HG02678 (cell line): ENCODE results near the gene JAK1.
A peak's percentile ranks its signal among the peaks of the same experiment; 100 is the strongest.
"Not testable (repeated sequence)": the region's sequence is repeated elsewhere in the genome, so short reads cannot be mapped to it uniquely, and the experiment has no call there.

ENCODE experiments used
- ATAC-seq: cut with Tn5 transposase; IDR thresholded peaks from one replicate; pipeline ENCODE4 v1.9.1; 2021; ENCODE audit warnings: mild to moderate bottlenecking, moderate library complexity; ENCODE audit not compliant: unreplicated experiment

Gene JAK1

GRCh38 chr1:64966158-64966971 lies at the start of gene JAK1:
TSS of gene JAK1 (minus strand) at chr1:64966549. CDS start at chr1:64886264, 80,285 bp downstream.
- ATAC-seq = peak; percentile 77

GRCh38 chr1:65014321-65014720 lies 48.0 kb upstream of the JAK1 start:
- ATAC-seq = no peak

- ATAC-seq = no peak
Observed at GRCh38 chr1:65011983-65012382, 45.6 kb upstream of the JAK1 start.

GRCh38 chr1:65009724-65010420 lies 43.5 kb upstream of the JAK1 start:
- ATAC-seq = no peak

- no peak for ATAC-seq
Observed at GRCh38 chr1:65009176-65009575, 42.8 kb upstream of the JAK1 start.

GRCh38 chr1:65006806-65007205 lies 40.5 kb upstream of the JAK1 start:
- ATAC-seq = no peak

GRCh38 chr1:65003316-65003664 lies 36.9 kb upstream of the JAK1 start:
- ATAC-seq = no peak

- ATAC-seq = peak; percentile 81
Observed at GRCh38 chr1:65002508-65003315, 36.4 kb upstream of the JAK1 start.

GRCh38 chr1:65002156-65002507 lies 35.8 kb upstream of the JAK1 start:
- no peak for ATAC-seq

GRCh38 chr1:65001231-65001792 lies 35.0 kb upstream of the JAK1 start:
- ATAC-seq = no peak

GRCh38 chr1:64998425-64998948 lies 32.1 kb upstream of the JAK1 start:
- not testable (repeated sequence) for ATAC-seq

- no peak for ATAC-seq
Observed at GRCh38 chr1:64996541-64997257, 30.4 kb upstream of the JAK1 start.

GRCh38 chr1:64995316-64995715 lies 29.0 kb upstream of the JAK1 start:
- no peak for ATAC-seq

GRCh38 chr1:64986903-64987871 lies 20.8 kb upstream of the JAK1 start:
- peak; percentile 93 for ATAC-seq

- ATAC-seq = no peak
Observed at GRCh38 chr1:64984737-64985136, 18.4 kb upstream of the JAK1 start.

- no peak for ATAC-seq
Observed at GRCh38 chr1:64984106-64984505, 17.8 kb upstream of the JAK1 start.

GRCh38 chr1:64983110-64983509 lies 16.8 kb upstream of the JAK1 start:
- ATAC-seq = no peak

- ATAC-seq = no peak
Observed at GRCh38 chr1:64981601-64982533, 15.5 kb upstream of the JAK1 start.
